Measurements from ENCODE around the gene HUWE1. TPM values are rescaled to one million over a fixed set of nuclear protein-coding genes. Genes with fewer than 3 reads are reported as not detected.

The HUWE1 gene
- total RNA-seq, 1 donor from 2014 or later: 147 TPM

DNA sequence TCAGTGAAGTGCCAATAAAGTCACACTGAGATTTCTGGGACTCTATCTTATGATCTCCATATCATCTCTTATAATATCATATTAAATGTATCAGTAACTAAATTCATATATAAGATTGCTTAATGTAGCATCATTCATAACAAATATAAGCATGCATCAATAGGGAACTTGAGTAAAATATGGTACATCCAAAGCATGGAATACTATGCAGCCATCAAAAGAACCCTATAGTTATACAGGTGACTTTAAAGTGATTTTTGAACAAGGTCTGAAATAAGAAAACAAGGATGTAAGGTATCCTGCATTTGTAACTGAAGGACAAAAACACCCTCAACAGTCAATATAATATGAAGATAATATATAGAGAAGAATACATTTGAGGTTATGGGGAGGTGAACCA is 47.3 kb downstream of the HUWE1 start:
- Mint-ChIP-seq H3K27ac (ENCODE audit: unreplicated experiment) (no peak overlapping the region), H3K27me3 (ENCODE audit: low read depth) (no peaks in the 10 kb centered on the region), H3K4me3 (ENCODE audit: unreplicated experiment) (no peak overlapping the region), H3K9me3 (ENCODE audit: low read depth) (peaks cover 14% of the 10 kb centered on the region), H3K4me1 (ENCODE audit: low read depth) (peaks cover 3% of the 10 kb centered on the region), H3K36me3 (ENCODE audit: low read depth) (peaks cover 12% of the 10 kb centered on the region)
- no peak for DNase-seq (ENCODE audit: low spot score)
- TF ChIP-seq, protein P1, sequence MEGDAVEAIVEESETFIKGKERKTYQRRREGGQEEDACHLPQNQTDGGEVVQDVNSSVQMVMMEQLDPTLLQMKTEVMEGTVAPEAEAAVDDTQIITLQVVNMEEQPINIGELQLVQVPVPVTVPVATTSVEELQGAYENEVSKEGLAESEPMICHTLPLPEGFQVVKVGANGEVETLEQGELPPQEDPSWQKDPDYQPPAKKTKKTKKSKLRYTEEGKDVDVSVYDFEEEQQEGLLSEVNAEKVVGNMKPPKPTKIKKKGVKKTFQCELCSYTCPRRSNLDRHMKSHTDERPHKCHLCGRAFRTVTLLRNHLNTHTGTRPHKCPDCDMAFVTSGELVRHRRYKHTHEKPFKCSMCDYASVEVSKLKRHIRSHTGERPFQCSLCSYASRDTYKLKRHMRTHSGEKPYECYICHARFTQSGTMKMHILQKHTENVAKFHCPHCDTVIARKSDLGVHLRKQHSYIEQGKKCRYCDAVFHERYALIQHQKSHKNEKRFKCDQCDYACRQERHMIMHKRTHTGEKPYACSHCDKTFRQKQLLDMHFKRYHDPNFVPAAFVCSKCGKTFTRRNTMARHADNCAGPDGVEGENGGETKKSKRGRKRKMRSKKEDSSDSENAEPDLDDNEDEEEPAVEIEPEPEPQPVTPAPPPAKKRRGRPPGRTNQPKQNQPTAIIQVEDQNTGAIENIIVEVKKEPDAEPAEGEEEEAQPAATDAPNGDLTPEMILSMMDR (IDR thresholded peaks at IDR 0.05): no peak

DNA sequence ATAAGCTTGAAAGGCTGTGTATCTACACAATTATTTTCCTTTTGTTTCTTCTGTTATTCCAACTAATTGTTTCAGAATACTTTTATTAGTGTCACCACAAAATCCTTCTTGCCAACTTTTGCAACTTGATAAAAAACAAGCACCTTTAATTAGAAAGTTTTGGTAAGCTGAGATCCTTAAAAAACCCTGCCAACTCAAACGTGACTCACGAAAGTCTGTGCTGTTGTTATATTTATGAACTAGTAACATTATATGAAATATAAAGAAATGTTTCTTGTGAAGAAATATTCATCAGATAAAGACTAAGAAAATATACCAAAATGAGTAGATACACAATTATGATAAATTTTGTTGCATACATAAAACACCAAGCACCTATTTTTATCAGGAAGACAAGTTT is 49.0 kb downstream of the HUWE1 start:
- Mint-ChIP-seq H3K4me1 (ENCODE audit: low read depth) (peaks cover 20% of the 10 kb centered on the region), H3K36me3 (ENCODE audit: low read depth) (peaks cover 6% of the 10 kb centered on the region), H3K27ac (ENCODE audit: unreplicated experiment) (no peak overlapping the region), H3K9me3 (ENCODE audit: low read depth) (peaks cover 14% of the 10 kb centered on the region), H3K27me3 (ENCODE audit: low read depth) (no peaks in the 10 kb centered on the region), H3K4me3 (ENCODE audit: unreplicated experiment) (no peak overlapping the region)
- TF ChIP-seq, protein P1 (IDR thresholded peaks at IDR 0.05): no peak
- no peak for DNase-seq (ENCODE audit: low spot score)

DNA sequence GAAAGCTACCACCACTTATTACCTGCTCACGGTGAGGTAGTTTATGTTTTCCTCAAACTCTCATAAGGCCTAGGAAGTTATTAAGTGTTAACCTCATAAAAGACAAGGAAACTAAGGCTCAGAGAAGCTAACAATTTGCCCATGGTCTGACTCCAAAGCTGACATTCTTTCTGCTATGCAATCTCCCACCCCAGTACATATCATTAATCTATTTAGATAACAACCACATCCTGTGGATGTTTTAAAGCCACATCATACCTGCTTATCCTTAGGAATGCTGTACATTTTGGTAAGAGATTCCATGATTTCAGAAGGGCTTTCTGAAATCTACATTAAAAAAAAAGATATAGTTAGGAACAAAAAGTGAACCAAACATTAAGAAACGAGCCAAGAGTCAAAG is 55.4 kb downstream of the HUWE1 start:
- DNase-seq (ENCODE audit: low spot score): no peak

DNA sequence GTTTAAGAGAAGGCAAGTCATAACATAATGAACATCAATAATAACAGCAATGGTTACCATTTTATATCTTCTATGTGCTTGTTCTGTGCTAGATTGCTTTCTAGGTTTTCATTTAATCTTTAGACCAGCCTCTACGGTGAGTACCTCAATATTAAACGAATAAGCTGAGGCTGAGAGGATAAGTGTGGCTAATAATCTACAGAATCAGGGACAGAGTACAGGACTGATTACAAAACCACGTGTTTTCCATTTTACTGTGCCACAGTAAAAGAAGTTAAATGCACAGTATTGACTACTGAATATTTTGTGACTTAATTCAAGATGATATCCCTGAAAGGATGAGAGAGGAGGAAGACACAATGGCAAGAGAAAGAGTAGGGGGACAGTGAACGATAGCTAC is 56.3 kb downstream of the HUWE1 start:
- no peak for DNase-seq (ENCODE audit: low spot score)
- Mint-ChIP-seq H3K9me3 (ENCODE audit: low read depth) (peaks cover 3% of the 10 kb centered on the region), H3K27ac (ENCODE audit: unreplicated experiment) (no peak overlapping the region), H3K4me1 (ENCODE audit: low read depth) (peaks cover 29% of the 10 kb centered on the region), H3K4me3 (ENCODE audit: unreplicated experiment) (no peak overlapping the region), H3K27me3 (ENCODE audit: low read depth) (no peaks in the 10 kb centered on the region), H3K36me3 (ENCODE audit: low read depth) (peaks cover 10% of the 10 kb centered on the region)
- TF ChIP-seq, protein P1 (IDR thresholded peaks at IDR 0.05): no peak

More for the DNA sequence above, 55.4 kb downstream of the HUWE1 start:
- Mint-ChIP-seq H3K27ac (ENCODE audit: unreplicated experiment) (peak overlapping the region; percentile 38), H3K36me3 (ENCODE audit: low read depth) (peaks cover 10% of the 10 kb centered on the region), H3K9me3 (ENCODE audit: low read depth) (peaks cover 3% of the 10 kb centered on the region), H3K27me3 (ENCODE audit: low read depth) (no peaks in the 10 kb centered on the region), H3K4me3 (ENCODE audit: unreplicated experiment) (no peak overlapping the region), H3K4me1 (ENCODE audit: low read depth) (peaks cover 29% of the 10 kb centered on the region)
- TF ChIP-seq, protein P1 (IDR thresholded peaks at IDR 0.05): no peak

DNA sequence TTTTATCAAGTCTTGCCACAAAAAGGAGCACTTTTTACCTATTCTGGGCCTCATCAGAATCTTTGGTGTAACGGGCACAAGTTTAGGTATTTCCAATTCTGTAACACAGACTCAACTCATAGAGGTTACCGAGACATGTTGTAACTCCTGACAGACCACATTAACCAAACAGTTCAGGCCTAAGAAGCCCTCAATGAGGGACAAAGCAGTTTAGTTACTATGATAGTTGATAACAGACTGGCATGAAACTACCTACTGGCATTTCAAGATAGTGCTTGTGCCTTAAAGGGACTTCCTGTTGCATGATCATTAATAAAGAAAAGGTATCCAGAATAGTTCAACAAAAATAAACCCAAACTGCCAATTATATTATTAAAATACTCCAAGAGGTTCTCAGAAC is 64.1 kb downstream of the HUWE1 start:
- Mint-ChIP-seq H3K36me3 (ENCODE audit: low read depth) (peaks cover 12% of the 10 kb centered on the region), H3K9me3 (ENCODE audit: low read depth) (peaks cover 5% of the 10 kb centered on the region), H3K4me1 (ENCODE audit: low read depth) (no peaks in the 10 kb centered on the region), H3K4me3 (ENCODE audit: unreplicated experiment) (no peak overlapping the region), H3K27ac (ENCODE audit: unreplicated experiment) (no peak overlapping the region), H3K27me3 (ENCODE audit: low read depth) (no peaks in the 10 kb centered on the region)
- TF ChIP-seq, protein P1 (IDR thresholded peaks at IDR 0.05): no peak
- no peak for DNase-seq (ENCODE audit: low spot score)
